GM19043 (cell line): ENCODE results near the gene CRLF2.
"Not testable (repeated sequence)": the region's sequence is repeated elsewhere in the genome, so short reads cannot be mapped to it uniquely, and the experiment has no call there.

Source experiments
- ATAC-seq: cut with Tn5 transposase; IDR thresholded peaks from one replicate; pipeline ENCODE4 v1.9.1; 2021; ENCODE audit warnings: low read depth; ENCODE audit not compliant: unreplicated experiment

Gene CRLF2

DNA sequence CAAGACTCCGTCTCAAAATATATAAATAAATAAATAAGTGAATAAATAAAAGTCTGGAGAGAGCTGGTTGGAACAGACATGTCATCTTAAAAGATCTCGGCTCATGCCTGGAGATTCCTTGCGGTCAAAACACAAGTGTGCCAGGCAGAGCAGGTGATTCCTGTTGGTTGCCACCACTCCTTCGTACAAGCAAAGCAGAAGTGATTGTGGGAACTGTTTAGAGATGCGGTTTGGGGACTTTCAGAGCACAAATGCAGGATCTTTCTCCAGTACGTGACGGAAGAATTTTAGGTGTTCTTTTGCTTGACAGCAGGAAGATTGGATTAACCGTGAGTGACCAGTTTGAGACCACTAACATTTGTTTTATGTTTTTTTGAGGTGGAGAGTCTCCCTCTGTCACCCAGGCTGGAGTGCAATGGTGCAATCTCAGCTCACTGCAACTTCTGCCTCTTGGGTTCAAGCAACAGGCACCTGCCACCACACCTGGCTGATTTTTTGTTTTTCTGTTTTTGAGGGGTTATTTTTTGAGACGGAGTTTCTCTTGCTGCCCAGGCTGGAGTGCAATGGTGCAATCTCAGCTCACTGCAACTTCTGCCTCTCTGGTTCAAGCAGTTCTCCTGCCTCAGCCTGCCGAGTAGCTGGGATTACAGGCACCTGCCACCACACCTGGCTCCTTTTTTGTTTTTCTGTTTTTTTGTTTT, 2.8 kb upstream of the CRLF2 start:
- ATAC-seq, result peak; percentile 43

DNA sequence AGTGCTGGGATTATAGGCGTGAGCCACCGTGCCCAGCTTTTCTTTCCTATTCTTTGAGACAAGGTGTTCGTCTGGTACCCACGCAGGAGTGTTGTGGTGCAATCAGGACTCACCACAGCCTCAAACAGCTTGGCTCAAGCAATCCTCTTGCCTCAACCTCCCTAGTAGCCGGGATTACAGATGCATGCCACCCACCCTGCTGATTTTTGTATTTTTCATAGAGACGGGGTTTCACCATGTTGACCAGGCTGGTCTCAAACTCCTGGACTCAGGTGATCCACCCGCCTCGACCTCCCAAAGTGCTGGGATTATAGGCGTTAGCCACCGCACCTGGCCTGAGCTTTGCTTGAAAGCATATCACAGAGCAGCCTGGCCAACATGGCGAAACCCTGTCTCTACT, 1.5 kb upstream of the CRLF2 start:
- no peak for ATAC-seq

DNA sequence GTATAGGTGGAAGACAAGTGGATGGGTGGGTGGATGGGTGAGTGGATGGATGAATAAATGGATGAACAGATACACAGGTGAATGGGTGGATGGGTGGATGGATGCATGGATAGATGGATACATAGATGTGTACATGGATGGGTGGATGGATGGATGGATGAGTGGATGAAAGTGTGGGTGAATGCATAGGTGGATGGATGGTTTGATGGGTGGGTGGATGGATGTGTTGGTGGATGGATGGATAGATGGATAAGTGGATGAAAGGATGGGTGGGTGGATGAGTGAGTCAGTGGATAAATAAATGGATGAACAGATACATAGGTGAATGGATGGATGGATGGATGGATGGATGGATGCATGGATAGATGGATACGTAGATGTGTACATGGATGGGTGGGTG, 1.6 kb downstream of the CRLF2 start:
- ATAC-seq, result no peak

DNA sequence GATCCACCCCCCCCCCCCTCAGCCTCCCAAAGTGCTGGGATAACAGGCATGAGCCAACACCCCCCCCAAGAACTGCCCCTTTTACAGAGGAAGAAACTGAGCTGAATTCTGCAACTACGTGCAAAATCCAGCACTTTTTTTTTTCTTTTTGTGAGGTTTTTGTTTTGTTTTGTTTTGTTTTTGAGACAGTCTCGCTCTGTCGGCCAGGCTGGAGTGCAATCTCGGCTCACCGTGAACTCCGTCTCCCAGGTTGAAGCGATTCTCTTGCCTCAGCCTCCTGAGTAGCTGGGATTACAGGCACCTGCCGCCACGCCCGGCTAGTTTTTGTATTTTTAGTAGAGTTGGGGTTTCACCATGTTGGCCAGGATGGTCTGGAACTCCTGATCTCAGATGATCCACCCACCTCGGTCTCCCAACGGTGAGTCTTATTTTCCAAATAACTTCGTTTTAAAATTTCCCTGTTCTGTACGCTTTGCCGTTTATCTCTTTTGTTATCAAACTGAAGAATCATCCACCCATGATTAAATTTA, 4.9 kb downstream of the CRLF2 start:
- no peak for ATAC-seq

DNA sequence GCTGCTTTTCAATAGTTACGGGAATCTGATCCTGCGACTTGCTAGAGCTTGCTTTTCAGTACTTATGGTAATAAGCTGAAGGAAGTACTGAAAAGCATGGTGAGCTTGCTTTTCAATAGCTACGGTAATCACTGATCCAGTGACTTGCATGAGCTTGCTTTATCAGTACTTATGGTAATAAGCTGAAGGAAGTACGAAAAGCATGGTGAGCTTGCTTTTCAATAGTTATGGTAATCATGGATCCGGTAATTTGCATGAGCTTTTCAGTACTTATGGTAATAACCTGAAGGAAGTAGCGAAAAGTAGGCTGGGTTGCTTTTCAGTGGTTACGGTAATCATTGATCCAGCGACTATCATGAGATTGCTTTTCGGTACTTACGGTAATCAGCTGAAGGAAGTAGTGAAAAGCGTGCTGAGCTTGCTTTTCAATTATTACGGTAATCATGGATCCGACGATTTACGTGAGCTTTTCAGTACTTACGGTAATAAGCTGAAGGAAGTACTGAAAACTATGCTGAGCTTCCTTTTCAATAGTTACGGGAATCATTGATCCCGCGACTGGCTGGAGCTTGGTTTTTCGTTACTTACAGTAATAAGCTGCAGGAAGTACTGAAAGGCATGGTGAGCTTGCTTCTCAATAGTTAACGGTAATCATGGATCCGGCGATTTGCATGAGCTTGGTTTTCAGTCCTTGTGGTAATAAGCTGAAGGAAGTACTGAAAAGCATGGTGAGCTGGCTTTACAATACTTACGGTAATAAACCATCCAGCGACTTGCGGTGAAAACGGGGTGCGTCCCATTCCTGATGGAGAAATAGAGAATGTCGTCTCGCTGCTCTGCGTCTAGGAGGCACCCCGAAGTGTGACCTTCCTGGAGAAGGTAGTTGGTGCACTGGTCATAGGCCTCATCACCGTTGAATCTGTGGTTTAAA, 6.5 kb downstream of the CRLF2 start:
- peak; percentile 40 for ATAC-seq

DNA sequence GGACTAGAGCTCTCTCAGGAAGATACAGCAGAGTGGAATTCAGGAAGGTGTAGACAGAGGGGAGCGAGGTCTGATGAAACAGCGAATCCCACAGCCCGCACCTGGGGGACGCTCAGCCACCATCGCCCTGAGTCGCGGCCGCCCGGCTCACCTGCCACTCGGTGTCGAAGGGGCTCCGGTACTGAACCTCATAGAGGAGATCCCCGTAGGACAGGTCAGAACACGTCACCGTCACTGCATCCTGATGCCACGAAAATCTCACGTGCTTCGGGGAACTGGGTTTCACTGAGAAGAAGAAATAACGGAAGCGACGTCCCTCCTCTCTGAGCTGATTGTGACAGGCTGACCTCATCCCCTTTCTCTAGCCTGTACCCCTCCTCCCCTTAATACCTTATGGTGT, 10.2 kb downstream of the CRLF2 start:
- no peak for ATAC-seq

DNA sequence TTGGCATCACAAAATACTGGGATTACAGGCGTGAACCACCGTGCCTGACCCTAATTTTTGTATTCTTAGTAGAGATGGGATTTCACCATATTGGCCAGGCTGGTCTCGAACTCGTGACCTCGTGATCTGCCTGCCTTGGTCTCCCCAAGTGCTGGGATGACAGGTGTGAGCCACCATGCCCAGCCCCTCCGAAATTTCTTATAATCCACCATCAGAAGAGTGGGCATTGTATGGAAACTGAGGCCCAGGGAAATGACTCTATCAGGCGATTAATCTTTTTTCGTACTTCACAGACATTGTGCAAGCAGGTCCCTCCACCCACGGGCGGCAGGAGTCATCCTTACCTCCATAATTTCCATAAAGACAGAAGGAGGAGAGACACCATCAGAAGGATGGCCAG, 16.0 kb downstream of the CRLF2 start:
- ATAC-seq, result no peak

DNA sequence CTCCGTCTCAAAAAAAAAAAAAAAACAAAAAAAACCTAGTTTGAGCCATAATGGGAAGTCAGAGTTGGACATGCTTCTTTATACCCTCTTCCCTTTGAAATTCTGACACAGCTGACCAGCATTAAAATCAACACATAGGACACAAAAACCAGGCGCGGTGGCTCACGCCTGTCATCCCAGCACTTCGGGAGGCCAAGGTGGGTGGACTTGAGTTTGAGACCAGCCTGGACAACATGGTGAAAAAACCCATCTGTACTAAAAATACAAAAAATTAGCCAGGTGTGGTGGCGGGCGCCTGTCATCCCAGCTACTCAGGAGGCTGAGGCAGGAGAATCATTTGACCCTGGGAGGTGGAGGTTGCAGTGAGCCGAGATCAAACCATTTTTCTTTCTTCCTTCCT, 20.3 kb downstream of the CRLF2 start:
- not testable (repeated sequence) for ATAC-seq

DNA sequence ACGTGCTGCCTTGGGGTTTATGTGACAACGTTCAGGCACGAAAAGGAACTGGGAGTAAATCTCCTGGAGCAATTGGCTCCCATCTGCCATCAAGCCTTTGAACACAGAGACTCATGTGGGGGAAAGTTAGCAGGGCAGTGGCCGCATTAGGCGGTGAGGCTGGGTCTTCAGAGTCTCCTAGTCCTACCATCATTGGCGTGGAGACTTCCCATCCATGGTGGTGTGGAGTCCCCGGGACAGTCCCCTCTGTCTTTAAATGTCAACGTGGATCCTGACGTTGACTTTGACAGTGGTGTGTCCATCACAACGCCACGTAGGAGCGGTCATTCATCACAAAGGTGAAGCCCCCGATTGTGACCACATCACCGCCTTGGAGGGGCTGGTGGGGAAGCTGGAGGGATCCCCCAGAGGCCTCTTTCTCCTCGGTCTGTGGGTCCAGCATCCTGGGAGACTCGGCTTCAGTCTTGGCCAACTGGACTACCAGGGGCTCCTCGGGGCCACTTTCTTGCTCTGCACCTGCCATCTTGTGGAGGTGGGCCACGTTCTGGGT, 21.8 kb downstream of the CRLF2 start:
- ATAC-seq, result no peak

DNA sequence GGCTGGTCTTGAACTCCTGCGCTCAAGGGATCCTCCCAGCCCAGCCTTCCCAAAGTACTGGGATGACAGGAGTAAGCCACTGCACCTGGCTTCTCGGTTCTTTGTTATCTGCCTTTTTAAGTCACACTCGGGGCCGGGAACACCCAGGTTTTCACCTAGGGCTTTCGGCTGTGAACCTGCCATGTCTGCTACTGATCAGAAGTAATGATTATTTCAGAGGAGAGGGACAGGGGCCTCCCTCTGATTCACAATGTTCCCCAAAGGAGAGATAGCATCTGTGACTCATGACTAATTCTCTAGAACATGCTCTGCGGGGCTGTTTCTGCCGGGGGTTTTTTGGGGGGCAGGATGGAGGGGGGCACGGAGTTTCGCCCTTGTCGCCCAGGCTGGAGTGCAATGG, 26.9 kb downstream of the CRLF2 start:
- ATAC-seq, result no peak

DNA sequence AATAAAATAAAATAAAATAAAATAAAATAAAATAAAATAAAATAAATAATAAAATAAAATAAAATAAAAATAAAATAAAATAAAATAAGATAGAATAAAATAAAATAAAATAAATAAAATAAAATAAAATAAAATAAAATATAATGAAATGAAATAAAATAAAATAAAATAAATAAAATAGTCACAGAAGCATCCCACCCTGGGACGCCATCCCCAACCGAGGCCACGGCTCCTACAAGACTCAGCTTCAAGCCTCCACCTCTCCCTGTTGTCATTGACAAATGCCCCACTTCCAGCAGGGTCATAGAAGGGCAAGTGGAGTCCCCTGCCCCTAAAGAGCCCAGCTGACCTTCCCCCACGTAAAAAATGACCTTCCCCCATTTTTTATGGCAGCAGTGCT, 30.2 kb downstream of the CRLF2 start:
- no peak for ATAC-seq

DNA sequence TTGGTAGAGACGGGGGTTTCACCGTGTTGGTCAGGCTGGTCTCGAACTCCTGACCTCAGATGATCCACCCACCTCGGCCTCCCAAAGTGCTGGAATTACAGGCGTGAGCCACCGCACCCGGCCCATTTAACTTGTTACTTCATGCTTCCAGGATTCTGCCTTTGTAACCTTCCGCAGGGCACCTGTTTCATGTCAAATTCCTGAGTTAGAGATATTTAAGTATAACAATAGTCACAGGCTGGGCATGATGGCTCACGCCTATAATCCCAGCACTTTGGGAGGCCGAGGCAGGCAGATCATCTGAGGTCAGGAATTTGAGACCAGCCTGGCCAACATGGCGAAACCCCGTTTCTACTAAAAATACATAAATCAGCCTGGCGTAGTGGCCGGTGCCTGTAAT, 30.8 kb downstream of the CRLF2 start:
- ATAC-seq, result not testable (repeated sequence)

DNA sequence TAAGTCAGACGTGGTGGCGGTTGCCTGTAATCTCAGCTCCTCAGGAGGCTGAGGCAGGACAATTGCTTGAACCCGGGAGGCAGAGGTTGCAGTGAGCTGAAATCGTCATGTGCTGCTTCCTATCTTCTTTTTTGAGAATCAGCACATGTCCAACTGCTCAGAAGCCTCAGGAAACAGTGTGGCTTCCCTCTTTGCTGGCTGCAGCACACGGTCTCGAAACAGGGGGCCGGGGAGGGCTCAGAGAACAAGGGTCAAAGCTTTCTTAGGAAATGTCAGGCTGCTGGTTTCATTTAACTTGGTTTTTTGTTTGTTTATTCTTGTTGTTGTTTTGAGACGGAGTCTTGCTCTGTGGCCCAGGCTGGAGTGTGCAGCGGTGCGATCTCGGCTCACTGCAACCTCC, 31.3 kb downstream of the CRLF2 start:
- ATAC-seq, result no peak

DNA sequence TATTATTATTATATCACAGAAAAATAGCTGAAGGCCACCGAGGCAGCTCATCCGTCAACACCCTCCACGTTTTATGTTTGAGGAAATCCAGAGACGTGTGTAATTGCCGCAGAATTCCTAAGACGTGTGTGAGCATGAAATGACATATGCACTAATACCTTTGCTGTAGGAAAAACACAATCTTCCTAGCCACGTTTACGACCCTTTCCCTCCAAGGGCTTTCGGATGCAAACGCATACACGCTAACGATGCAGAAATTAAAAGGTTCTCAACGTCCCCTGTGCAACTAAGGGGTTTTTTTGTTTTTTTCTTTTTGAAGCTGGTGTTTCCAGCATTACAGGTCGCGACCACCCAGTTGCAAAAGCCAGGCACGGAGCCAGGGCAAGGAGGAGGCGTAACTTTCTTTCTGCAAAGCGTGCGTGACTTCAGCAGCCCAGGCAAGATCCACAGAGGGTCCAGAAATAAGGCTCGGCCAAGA, 33.8 kb downstream of the CRLF2 start:
- no peak for ATAC-seq

DNA sequence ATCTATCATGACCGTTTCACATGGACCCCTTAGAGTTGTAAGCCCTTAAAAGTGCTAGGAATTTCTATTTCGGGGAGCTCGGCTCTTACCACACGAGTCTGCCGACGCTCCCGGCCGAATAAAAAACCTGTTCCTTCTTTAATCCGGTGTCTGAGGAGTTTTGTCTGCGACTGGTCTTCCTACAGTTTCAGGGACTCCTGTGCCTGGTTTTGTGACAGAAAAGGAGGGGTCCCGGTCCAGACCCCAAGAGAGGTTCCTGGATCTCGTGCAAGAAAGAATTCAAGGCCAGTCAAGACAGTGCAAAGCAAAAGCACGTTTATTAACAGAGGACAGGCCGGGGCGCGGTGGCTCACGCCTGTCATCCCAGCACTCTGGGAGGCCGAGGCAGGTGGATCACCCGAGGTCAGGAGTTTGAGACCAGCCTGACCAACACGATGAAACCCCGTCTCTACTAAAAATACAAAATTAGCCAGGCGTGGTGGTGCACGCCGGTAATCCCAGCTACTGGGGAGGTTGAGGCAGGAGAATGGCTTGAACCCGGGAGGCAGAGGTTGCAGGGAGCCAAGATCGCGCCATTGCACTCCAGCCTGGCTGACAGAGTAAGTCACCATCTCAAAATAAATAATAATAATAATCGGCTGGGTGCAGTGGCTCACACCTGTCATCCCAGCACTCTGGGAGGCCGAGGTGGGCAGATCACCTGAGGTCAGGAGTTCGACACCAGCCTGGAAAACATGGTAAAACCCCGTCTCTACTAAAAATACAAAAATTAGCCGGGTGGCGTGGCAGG, 35.7 kb downstream of the CRLF2 start:
- not testable (repeated sequence) for ATAC-seq

DNA sequence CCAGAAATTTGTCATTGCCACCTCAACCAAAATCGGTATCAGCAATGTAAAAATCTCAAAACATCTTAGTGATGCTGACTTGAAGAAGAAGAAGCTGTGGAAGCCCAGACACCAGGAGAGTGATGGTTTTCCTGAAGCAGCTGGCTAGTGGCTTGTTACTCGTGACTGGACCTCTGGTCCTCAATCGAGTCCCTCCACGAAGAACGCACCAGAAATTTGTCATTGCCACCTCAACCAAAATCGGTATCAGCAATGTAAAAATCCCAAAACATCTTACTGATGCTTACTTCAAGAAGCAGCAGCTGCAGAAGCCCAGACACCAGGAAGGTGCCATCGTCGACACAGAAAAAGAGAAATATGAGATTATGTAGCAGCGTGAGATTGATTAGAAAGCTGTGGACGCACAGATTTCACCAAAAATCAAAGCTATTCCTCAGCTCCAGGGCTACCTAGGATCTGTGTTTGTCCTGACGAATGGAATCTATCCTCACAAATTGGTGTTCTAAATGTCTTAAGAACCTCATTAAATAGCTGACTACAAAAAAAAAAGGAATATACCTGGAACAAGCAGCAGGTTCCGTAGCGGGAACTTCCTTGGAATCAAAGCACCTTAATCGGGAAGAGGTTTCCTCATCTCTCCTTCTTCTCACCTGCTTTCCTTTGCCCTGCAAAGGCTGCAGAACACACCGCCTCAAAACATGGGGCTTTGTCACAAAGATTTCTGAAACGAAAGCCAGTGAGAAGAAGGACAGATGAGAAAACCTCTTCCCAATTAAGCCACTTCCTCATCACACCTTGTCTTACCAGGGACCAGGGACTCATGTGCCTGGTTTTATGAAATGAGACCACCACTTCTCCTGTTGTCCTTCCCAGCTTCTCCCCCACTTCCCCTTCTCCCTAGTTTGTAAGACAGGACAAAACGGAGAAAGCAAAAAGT, 37.6 kb downstream of the CRLF2 start:
- ATAC-seq, result not testable (repeated sequence)

DNA sequence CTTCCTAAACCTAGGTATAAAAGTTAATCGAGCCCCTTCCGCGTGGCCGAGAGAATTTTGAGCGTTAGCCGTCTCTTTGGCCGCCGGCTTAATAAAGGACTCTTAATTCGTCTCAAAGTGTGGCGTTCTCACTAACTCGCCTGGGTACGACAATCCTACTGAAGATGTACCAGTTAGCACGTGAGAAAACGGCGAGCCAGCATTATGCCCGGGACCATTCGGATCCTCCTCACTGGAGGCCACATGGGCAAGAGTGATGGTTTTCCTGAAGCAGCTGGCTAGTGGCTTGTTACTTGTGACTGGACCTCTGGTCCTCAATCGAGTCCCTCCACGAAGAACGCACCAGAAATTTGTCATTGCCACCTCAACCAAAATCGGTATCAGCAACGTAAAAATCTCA, 39.0 kb downstream of the CRLF2 start:
- ATAC-seq, result not testable (repeated sequence)

DNA sequence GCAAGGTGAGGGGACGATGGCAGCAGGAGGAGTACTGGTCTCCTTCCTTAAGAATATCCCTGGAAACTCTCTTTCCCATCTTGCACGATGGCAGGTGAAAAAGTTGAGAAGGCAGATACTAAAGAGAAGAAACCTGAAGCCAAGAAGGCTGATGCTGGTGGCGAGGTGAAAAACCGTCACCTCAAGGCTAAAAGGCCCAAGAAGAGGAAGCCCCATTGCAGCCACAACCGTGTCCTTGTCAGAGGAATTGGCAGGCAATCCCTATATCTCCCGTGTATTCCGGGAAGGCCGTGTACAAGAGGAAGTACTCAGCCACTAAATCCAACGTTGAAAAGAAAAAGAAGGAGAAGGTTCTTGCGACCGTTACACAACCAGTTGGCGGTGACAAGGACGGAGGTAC, 40.0 kb downstream of the CRLF2 start:
- ATAC-seq, result no peak

DNA sequence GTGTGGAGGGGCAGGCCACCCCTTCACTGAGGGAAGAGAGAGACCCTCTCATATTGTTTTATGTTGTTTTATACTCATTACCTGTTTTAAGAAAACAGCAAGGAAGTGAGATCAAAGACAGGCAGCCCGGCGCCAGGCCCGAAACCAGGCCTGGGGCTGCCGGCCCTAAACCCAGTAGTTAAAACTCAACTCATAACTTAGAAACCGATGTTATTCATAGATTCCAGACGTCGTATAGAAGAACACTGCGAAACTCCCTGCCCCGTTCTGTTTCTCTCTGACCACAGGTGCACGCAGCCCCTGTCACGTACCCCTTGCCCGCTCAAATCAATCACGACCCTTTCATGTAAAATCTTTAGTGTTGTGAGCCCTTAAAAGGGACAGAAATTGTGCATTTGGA, 40.5 kb downstream of the CRLF2 start:
- not testable (repeated sequence) for ATAC-seq
